ENCODE measurements around the gene NBPF20.
"Not testable (repeated sequence)": the region's sequence is repeated elsewhere in the genome, so short reads cannot be mapped to it uniquely, and the experiment has no call there.

DNA sequence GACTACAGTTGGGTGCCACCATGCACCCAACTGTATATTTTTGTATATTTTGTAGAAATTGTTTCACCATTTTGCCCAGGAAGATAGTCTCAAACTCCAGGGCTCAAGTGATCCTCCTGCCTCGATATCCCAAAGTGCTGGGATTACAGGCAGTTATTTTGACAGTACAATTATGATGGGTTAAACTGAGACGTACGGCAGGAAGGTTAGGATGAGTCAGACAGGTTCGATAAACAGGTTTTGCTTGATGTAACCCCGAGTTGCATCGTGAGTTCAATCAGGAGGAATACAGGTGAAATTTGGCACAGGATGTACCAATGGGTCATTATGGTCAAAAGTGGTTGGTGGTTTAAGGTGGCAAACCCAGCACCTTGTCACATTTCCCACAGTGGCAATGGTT is 46.0 kb upstream of the NBPF20 start:
- TF ChIP-seq, protein P1, sequence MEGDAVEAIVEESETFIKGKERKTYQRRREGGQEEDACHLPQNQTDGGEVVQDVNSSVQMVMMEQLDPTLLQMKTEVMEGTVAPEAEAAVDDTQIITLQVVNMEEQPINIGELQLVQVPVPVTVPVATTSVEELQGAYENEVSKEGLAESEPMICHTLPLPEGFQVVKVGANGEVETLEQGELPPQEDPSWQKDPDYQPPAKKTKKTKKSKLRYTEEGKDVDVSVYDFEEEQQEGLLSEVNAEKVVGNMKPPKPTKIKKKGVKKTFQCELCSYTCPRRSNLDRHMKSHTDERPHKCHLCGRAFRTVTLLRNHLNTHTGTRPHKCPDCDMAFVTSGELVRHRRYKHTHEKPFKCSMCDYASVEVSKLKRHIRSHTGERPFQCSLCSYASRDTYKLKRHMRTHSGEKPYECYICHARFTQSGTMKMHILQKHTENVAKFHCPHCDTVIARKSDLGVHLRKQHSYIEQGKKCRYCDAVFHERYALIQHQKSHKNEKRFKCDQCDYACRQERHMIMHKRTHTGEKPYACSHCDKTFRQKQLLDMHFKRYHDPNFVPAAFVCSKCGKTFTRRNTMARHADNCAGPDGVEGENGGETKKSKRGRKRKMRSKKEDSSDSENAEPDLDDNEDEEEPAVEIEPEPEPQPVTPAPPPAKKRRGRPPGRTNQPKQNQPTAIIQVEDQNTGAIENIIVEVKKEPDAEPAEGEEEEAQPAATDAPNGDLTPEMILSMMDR (conservative IDR thresholded peaks at IDR 0.05; ENCODE audit: low read depth, low read length) = not testable (repeated sequence)
- not testable (repeated sequence) for TF ChIP-seq EZH2phosphoT487 (IDR thresholded peaks at IDR 0.05; ENCODE audit: borderline replicate concordance, low read length)

Data from PC-3 (cell line).